ENCODE measurements around the gene F12. TPM values are rescaled to one million over a fixed set of nuclear protein-coding genes. Genes with fewer than 3 reads are reported as not detected.
"Not testable (repeated sequence)": the region's sequence is repeated elsewhere in the genome, so short reads cannot be mapped to it uniquely, and the experiment has no call there.

Gene F12
- total RNA-seq, 1 donor from 2014 or later, result 0.85 TPM

- no peak for DNase-seq
These were observed 22.9 kb upstream of the F12 start for GRCh38 chr5:177432143-177432838.

- peak; percentile 28 for DNase-seq
These were observed 22.2 kb upstream of the F12 start for GRCh38 chr5:177431317-177432142.

GRCh38 chr5:177430972-177431316 is 21.6 kb upstream of the F12 start:
- DNase-seq, result no peak

- DNase-seq, result no peak
These were observed 21.0 kb upstream of the F12 start for GRCh38 chr5:177430140-177430951.

- DNase-seq, result no peak
These were observed 20.1 kb upstream of the F12 start for GRCh38 chr5:177429248-177430040.

- DNase-seq, result no peak
These were observed 19.3 kb upstream of the F12 start for GRCh38 chr5:177428574-177429217.

GRCh38 chr5:177427919-177428573 is 18.7 kb upstream of the F12 start:
- DNase-seq, result no peak

- DNase-seq, result peak; percentile 22
These were observed 18.0 kb upstream of the F12 start for GRCh38 chr5:177427211-177427822.

GRCh38 chr5:177426566-177427210 is 17.3 kb upstream of the F12 start, which contains the start of gene GRK6:
TSS of gene GRK6 (plus strand) at chr5:177426676. CDS start at chr5:177426846, 170 bp downstream.
- no peak for DNase-seq

- peak; percentile 100 for DNase-seq
These were observed 16.6 kb upstream of the F12 start for GRCh38 chr5:177425801-177426565.

- DNase-seq, result no peak
These were observed 15.9 kb upstream of the F12 start for GRCh38 chr5:177425196-177425800.

- DNase-seq, result no peak
These were observed 14.3 kb upstream of the F12 start for GRCh38 chr5:177423671-177424070.

- DNase-seq, result no peak
These were observed 11.9 kb upstream of the F12 start for GRCh38 chr5:177421062-177421798.

- not testable (repeated sequence) for DNase-seq
These were observed 11.1 kb upstream of the F12 start for GRCh38 chr5:177420472-177420871.

- DNase-seq, result no peak
These were observed 9.7 kb upstream of the F12 start for GRCh38 chr5:177419046-177419445.

- not testable (repeated sequence) for DNase-seq
These were observed 7.7 kb upstream of the F12 start for GRCh38 chr5:177417081-177417480.

- DNase-seq, result no peak
These were observed 5.1 kb upstream of the F12 start for GRCh38 chr5:177414481-177414880.

- DNase-seq, result no peak
These were observed 3.4 kb upstream of the F12 start for GRCh38 chr5:177412603-177413233.
